Hepatocyte (in vitro differentiated cells): ENCODE results near the gene CKAP2L. TPM values are rescaled to one million over a fixed set of nuclear protein-coding genes. Genes with fewer than 3 reads are reported as not detected.

Source experiments
- DNase-seq: peaks from one replicate; pipeline ENCODE4 v3.0.0-alpha.2; 2016; ENCODE audit warnings: low spot score
- H2AFZ ChIP-seq: fragments of 200-600 bp; sonication (generic); 2 replicates; pipeline ENCODE4 v1.6.0; 2016; ENCODE audit warnings: antibody characterized with exemption, mild to moderate bottlenecking
- H3K27ac ChIP-seq: fragments of 200-600 bp; sonication (generic); 2 replicates; pipeline ENCODE4 v1.5.1; 2016; ENCODE audit warnings: mild to moderate bottlenecking
- H3K27me3 ChIP-seq: fragments of 200-600 bp; sonication (generic); 2 replicates; pipeline ENCODE4 v1.6.1; 2016
- H3K36me3 ChIP-seq: fragments of 200-600 bp; sonication (generic); replicated peaks from 2 replicates; pipeline ENCODE4 v1.5.1; 2016; ENCODE audit warnings: low read depth; ENCODE audit not compliant: insufficient read depth
- H3K4me1 ChIP-seq: fragments of 200-600 bp; sonication (generic); 2 replicates; pipeline ENCODE4 v1.5.1; 2016; ENCODE audit warnings: mild to moderate bottlenecking, moderate library complexity; ENCODE audit not compliant: insufficient read depth
- H3K4me2 ChIP-seq: fragments of 200-600 bp; sonication (generic); 2 replicates; pipeline ENCODE4 v1.6.0; 2016
- H3K4me3 ChIP-seq: fragments of 200-600 bp; sonication (generic); 2 replicates; pipeline ENCODE4 v1.5.1; 2016; ENCODE audit warnings: mild to moderate bottlenecking
- H3K79me2 ChIP-seq: fragments of 200-600 bp; sonication (generic); 2 replicates; pipeline ENCODE4 v1.6.0; 2017; ENCODE audit warnings: mild to moderate bottlenecking
- H3K9me2 ChIP-seq: fragments of 200-600 bp; sonication (generic); replicated peaks from 2 replicates; pipeline ENCODE4 v1.6.0; 2017; ENCODE audit warnings: mild to moderate bottlenecking; ENCODE audit not compliant: insufficient read depth
- H3K9me3 ChIP-seq: fragments of 200-600 bp; sonication (generic); 2 replicates; pipeline ENCODE4 v1.5.1; 2016; ENCODE audit warnings: low read depth, mild to moderate bottlenecking
- H4K20me1 ChIP-seq: fragments of 200-600 bp; sonication (generic); 2 replicates; pipeline ENCODE4 v1.6.0; 2016; ENCODE audit warnings: mild to moderate bottlenecking; ENCODE audit not compliant: insufficient read depth, poor library complexity, severe bottlenecking
- CTCF ChIP-seq: fragments of 200-600 bp; sonication (generic); IDR thresholded peaks from 2 replicates; pipeline ENCODE4 v1.5.1; 2016; ENCODE audit warnings: antibody characterized with exemption, mild to moderate bottlenecking; ENCODE audit not compliant: poor library complexity
- EZH2 ChIP-seq: fragments of 200-600 bp; sonication (generic); IDR thresholded peaks from 2 replicates; pipeline ENCODE4 v1.6.1; 2016; ENCODE audit warnings: antibody characterized with exemption, mild to moderate bottlenecking, borderline replicate concordance
- EZH2phosphoT487 ChIP-seq: fragments of 200-600 bp; sonication (generic); IDR thresholded peaks from one replicate; pipeline ENCODE4 v1.6.1; 2018; ENCODE audit warnings: antibody characterized with exemption, mild to moderate bottlenecking, low read depth, moderate library complexity; ENCODE audit not compliant: unreplicated experiment, severe bottlenecking
- WGBS: methylation state at CpG from one replicate; pipeline ENCODE4 v1.1.6; 2016; ENCODE audit warnings: low lambda C conversion rate; ENCODE audit errors: missing lambda C conversion rate; 5-methylcytosine and 5-hydroxymethylcytosine counted together
- polyA plus RNA-seq: library from polyadenylated mRNA; unstranded; fragments of >200 nt; fragmentation: Nextera tagmentation; extraction: Ambion mirVana; gene quantifications from 2 replicates; pipeline ENCODE4 v1.2.1, GENCODE V29; 2016
- total RNA-seq: library from RNA; depleted of rRNA; stranded (reverse); fragments of >200 nt; gene quantifications from 2 replicates; pipeline ENCODE4 v1.2.3, GENCODE V29; 2014

Gene CKAP2L
- total and polyA plus RNA-seq, 2 experiments from 2014 or later = 7.2 to 8.1 TPM

GRCh38 chr2:112782234-112782799 is 17.9 kb upstream of the CKAP2L start:
- DNase-seq = no peak
- Histone ChIP-seq H3K9me2 (no peaks in the 10 kb centered on the region), H3K36me3 (no peaks in the 10 kb centered on the region), H2AFZ (no peak overlapping the region), H3K4me1 (no peaks in the 10 kb centered on the region), H3K4me3 (no peak overlapping the region), H3K27ac (no peak overlapping the region), H4K20me1 (no peaks in the 10 kb centered on the region), H3K9me3 (no peaks in the 10 kb centered on the region), H3K27me3 (no peaks in the 10 kb centered on the region), H3K4me2 (no peak overlapping the region), H3K79me2 (no peaks in the 10 kb centered on the region)
- WGBS = 81% methylated on average over 3 of the region's 3 CpGs
- no peak for TF ChIP-seq CTCF
- TF ChIP-seq EZH2phosphoT487 = no peak
- no peak for TF ChIP-seq EZH2

- no peaks in the 10 kb centered on the region for H3K27me3 ChIP-seq
- H4K20me1 ChIP-seq = no peaks in the 10 kb centered on the region
- no peak overlapping the region for H3K27ac ChIP-seq
- no peak overlapping the region for H2AFZ ChIP-seq
- H3K4me3 ChIP-seq = no peak overlapping the region
- no peak overlapping the region for H3K4me2 ChIP-seq
- H3K4me1 ChIP-seq = no peaks in the 10 kb centered on the region
- no peaks in the 10 kb centered on the region for H3K79me2 ChIP-seq
- WGBS = 96% methylated on average over 1 of the region's 1 CpG
- no peaks in the 10 kb centered on the region for H3K9me2 ChIP-seq
- no peaks in the 10 kb centered on the region for H3K36me3 ChIP-seq
- DNase-seq = no peak
- TF ChIP-seq EZH2phosphoT487 = no peak
- TF ChIP-seq EZH2 = no peak
- no peak for TF ChIP-seq CTCF
- no peaks in the 10 kb centered on the region for H3K9me3 ChIP-seq
Measured at GRCh38 chr2:112779598-112779997, 15.2 kb upstream of the CKAP2L start.

- Histone ChIP-seq H3K36me3 (no peaks in the 10 kb centered on the region), H2AFZ (no peak overlapping the region), H3K4me1 (no peaks in the 10 kb centered on the region), H3K9me3 (no peaks in the 10 kb centered on the region), H3K27me3 (no peaks in the 10 kb centered on the region), H3K27ac (no peak overlapping the region), H3K4me3 (no peak overlapping the region), H4K20me1 (no peaks in the 10 kb centered on the region), H3K4me2 (no peak overlapping the region), H3K79me2 (no peaks in the 10 kb centered on the region), H3K9me2 (no peaks in the 10 kb centered on the region)
- no peak for TF ChIP-seq EZH2phosphoT487
- no peak for TF ChIP-seq EZH2
- TF ChIP-seq CTCF = no peak
- no peak for DNase-seq
Measured at GRCh38 chr2:112777036-112777435, 12.6 kb upstream of the CKAP2L start.

- no peaks in the 10 kb centered on the region for H3K9me2 ChIP-seq
- H3K27ac ChIP-seq = no peak overlapping the region
- no peaks in the 10 kb centered on the region for H3K9me3 ChIP-seq
- no peak overlapping the region for H3K4me2 ChIP-seq
- no peak overlapping the region for H2AFZ ChIP-seq
- no peaks in the 10 kb centered on the region for H4K20me1 ChIP-seq
- 100% methylated on average over 1 of the region's 3 CpGs for WGBS
- no peaks in the 10 kb centered on the region for H3K4me1 ChIP-seq
- no peaks in the 10 kb centered on the region for H3K36me3 ChIP-seq
- H3K4me3 ChIP-seq = no peak overlapping the region
- no peaks in the 10 kb centered on the region for H3K27me3 ChIP-seq
- TF ChIP-seq EZH2phosphoT487 (no peak), CTCF (no peak), EZH2 (no peak)
- no peaks in the 10 kb centered on the region for H3K79me2 ChIP-seq
- no peak for DNase-seq
Measured at GRCh38 chr2:112776113-112776512, 11.7 kb upstream of the CKAP2L start.
